Measurements from ENCODE around the gene CYP4F2. TPM values are rescaled to one million over a fixed set of nuclear protein-coding genes. Genes with fewer than 3 reads are reported as not detected.
"Not testable (repeated sequence)": the region's sequence is repeated elsewhere in the genome, so short reads cannot be mapped to it uniquely, and the experiment has no call there.

The CYP4F2 gene
- total and polyA plus RNA-seq, 2 experiments from 2014 or later: not detected

DNA sequence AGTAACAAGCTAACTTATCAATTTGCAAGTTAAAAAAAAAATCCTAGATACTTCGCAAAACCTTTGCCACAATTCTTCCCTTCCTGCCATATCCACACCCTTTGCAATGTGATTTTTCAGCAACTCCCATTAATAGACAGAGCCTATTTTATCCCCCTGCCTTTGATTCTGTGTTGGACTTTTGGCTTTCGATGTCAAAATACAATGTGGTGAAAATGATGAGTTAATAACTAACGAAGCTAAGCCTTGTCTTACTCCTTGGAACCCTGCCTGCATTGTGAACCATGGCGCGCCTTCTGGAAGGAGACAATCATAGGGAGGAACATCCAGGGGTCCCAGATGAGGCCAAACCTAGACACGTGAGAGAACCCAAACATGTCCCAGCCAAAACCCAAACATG, 6.4 kb downstream of the CYP4F2 start:
- no peaks in the 10 kb centered on the region for H3K9me3 ChIP-seq (ENCODE audit: low read depth)

GRCh38 chr19:15889339-15889738, 8.5 kb downstream of the CYP4F2 start:
- not testable (repeated sequence) for DNase-seq (ENCODE audit: low read depth in 1 of 2, low spot score in 1 of 2); H3K9me3 ChIP-seq (ENCODE audit: low read depth); H3K27me3 ChIP-seq

More for the DNA sequence above, 6.4 kb downstream of the CYP4F2 start:
- no peak overlapping the region for H3K4me3 ChIP-seq
- no peaks in the 10 kb centered on the region for H3K27me3 ChIP-seq
- no peak overlapping the region for H3K27ac ChIP-seq
- H3K36me3 ChIP-seq: no peaks in the 10 kb centered on the region
- H3K4me1 ChIP-seq (ENCODE audit: low read depth): no peaks in the 10 kb centered on the region
- TF ChIP-seq, protein P1, sequence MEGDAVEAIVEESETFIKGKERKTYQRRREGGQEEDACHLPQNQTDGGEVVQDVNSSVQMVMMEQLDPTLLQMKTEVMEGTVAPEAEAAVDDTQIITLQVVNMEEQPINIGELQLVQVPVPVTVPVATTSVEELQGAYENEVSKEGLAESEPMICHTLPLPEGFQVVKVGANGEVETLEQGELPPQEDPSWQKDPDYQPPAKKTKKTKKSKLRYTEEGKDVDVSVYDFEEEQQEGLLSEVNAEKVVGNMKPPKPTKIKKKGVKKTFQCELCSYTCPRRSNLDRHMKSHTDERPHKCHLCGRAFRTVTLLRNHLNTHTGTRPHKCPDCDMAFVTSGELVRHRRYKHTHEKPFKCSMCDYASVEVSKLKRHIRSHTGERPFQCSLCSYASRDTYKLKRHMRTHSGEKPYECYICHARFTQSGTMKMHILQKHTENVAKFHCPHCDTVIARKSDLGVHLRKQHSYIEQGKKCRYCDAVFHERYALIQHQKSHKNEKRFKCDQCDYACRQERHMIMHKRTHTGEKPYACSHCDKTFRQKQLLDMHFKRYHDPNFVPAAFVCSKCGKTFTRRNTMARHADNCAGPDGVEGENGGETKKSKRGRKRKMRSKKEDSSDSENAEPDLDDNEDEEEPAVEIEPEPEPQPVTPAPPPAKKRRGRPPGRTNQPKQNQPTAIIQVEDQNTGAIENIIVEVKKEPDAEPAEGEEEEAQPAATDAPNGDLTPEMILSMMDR (IDR thresholded peaks at IDR 0.05; ENCODE audit: low read depth, low read length): no peak
- no peak for DNase-seq (ENCODE audit: low read depth in 1 of 2, low spot score in 1 of 2)

DNA sequence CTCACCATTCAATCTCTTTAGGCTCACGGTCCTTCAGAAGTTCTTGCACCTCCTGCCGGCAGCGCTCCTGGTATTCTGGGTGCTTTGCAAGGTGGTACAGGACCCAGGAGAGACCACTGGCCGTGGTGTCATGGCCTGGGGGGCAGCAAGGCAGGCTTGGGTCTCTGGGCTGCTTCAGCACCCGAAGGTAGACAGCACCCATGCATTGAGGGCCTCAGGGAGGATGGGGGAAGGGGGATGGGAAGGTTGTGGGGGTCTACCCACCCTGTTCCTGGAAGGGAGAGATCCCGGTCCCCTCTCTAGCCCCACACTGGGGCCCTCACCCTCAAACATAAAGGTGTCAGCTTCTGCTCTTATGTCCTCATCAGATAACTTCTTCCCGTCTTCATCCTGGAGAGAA, 12.0 kb downstream of the CYP4F2 start:
- TF ChIP-seq, protein P1 (IDR thresholded peaks at IDR 0.05; ENCODE audit: low read depth, low read length): no peak

More at GRCh38 chr19:15889339-15889738, 8.5 kb downstream of the CYP4F2 start:
- H3K4me3 ChIP-seq; H3K36me3 ChIP-seq; H3K27ac ChIP-seq; H3K4me1 ChIP-seq (ENCODE audit: low read depth): not testable (repeated sequence)

DNA sequence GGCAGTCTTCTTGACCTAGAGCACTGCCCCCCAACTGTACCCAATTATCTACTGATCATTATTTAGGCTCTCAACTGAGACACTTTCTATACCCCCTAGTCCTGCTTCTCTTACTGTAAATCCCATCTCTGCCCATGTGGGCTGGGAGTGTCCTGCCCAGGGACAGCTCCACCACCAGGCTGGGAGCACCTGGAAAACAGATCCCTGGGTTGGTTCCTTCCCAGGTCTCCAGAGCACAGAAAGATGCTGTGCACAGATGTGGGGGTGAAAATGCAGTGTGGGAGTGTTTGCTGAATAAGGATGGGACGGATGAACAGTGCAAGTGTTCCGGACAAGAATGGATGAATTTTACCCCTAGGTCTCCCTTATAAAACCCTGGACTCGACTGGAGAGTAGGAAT, 12.7 kb downstream of the CYP4F2 start:
- TF ChIP-seq, protein P1 (IDR thresholded peaks at IDR 0.05; ENCODE audit: low read depth, low read length): no peak
- DNase-seq (ENCODE audit: low read depth in 1 of 2, low spot score in 1 of 2): no peak
- H3K36me3 ChIP-seq: no peaks in the 10 kb centered on the region
- no peaks in the 10 kb centered on the region for H3K27me3 ChIP-seq
- H3K27ac ChIP-seq: no peak overlapping the region
- no peaks in the 10 kb centered on the region for H3K4me1 ChIP-seq (ENCODE audit: low read depth)
- H3K9me3 ChIP-seq (ENCODE audit: low read depth): no peaks in the 10 kb centered on the region
- H3K4me3 ChIP-seq: no peak overlapping the region

More for the DNA sequence above, 12.0 kb downstream of the CYP4F2 start:
- Histone ChIP-seq H3K36me3 (no peaks in the 10 kb centered on the region), H3K4me3 (no peak overlapping the region), H3K4me1 (ENCODE audit: low read depth) (no peaks in the 10 kb centered on the region), H3K9me3 (ENCODE audit: low read depth) (no peaks in the 10 kb centered on the region), H3K27me3 (no peaks in the 10 kb centered on the region), H3K27ac (no peak overlapping the region)
- no peak for DNase-seq (ENCODE audit: low read depth in 1 of 2, low spot score in 1 of 2)

DNA sequence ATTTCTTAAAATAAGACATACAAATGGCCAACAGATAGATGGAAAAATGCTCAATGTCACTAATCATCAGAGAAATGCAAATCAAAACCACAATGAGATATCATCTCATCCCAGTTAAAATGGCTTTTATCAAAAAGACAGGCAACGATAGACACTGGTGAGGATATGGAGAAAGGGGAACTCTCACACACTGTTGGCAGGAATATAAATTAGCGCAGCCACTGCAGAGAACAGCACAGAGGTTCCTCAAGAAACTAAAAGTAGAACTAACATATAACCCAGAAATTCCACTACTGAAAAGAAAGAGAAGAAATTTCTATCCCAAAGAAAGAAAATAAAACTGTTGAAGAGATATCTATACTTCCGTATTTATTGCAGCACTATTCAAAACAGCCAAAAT, 14.5 kb downstream of the CYP4F2 start:
- not testable (repeated sequence) for H3K9me3 ChIP-seq (ENCODE audit: low read depth); H3K4me1 ChIP-seq (ENCODE audit: low read depth); H3K27me3 ChIP-seq; H3K4me3 ChIP-seq; H3K27ac ChIP-seq; DNase-seq (ENCODE audit: low read depth in 1 of 2, low spot score in 1 of 2); H3K36me3 ChIP-seq

DNA sequence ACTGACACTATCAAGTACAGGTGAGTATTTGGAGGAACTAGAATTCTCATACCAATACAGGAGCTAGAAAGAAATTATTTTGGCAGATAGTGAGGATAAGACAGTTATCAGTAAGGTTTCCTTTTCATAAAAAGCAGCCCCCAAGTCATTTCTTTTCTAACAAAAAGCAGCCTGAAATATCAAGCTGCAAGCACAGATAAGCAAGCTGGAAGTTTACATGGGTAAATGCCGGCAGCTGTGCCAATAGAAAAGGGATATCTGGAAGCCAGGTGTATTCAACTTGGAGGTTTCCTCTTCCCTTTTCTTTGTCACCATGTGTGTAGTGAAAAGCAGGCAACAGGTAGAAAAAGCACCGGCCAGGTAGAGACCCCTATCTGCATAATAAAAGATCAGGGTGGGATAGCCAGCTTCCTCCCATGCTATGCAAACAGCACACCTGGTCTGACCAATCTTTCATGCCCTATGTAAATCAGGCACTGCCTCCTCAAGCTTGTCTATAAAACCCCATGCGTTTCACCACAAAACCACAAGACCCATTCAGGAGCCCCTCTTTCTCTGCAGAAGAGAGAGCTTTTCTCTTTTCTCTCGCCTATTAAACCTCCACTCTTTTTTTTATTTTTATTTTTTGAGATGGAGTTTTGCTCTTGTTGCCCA, 22.9 kb downstream of the CYP4F2 start:
- no peaks in the 10 kb centered on the region for H3K27me3 ChIP-seq
- no peak for DNase-seq (ENCODE audit: low read depth in 1 of 2, low spot score in 1 of 2)
- H3K9me3 ChIP-seq (ENCODE audit: low read depth): peaks cover 3% of the 10 kb centered on the region
- no peaks in the 10 kb centered on the region for H3K36me3 ChIP-seq
- H3K4me1 ChIP-seq (ENCODE audit: low read depth): no peaks in the 10 kb centered on the region
- no peak overlapping the region for H3K27ac ChIP-seq
- H3K4me3 ChIP-seq: no peak overlapping the region
- TF ChIP-seq, protein P1 (IDR thresholded peaks at IDR 0.05; ENCODE audit: low read depth, low read length): no peak

DNA sequence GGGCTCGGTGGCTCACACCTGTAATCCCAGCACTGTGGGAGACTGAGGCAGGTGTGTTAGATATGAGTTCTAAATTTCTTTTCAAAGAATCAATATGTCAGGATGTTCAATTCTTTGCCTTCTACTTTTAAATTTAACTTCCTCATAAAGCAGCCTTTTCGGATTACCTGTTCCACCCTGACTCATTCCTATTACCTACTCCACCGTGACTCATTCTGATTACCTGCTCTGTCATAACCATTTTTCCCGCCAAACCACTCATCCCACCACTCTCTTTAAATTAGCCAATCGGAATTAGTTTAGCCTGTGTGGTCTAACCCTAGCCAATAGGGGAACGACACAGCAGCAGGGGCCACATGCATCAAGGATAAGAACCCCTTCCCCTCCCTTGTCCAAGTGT, 24.1 kb downstream of the CYP4F2 start:
- H3K36me3 ChIP-seq; DNase-seq (ENCODE audit: low read depth in 1 of 2, low spot score in 1 of 2); H3K27ac ChIP-seq; H3K4me3 ChIP-seq; H3K9me3 ChIP-seq (ENCODE audit: low read depth); H3K4me1 ChIP-seq (ENCODE audit: low read depth); H3K27me3 ChIP-seq: not testable (repeated sequence)

Data from cardiac muscle cell (in vitro differentiated cells and primary cell).